Astrocyte of the hippocampus (primary cell): ENCODE measurements around the gene OGFOD3.
A peak's percentile ranks its signal among the peaks of the same experiment; 100 is the strongest.
"Not testable (repeated sequence)": the region's sequence is repeated elsewhere in the genome, so short reads cannot be mapped to it uniquely, and the experiment has no call there.

Source experiments
- DNase-seq: peaks from one replicate; pipeline ENCODE4 v3.0.0; 2011; ENCODE audit warnings: low read depth, low spot score

Gene OGFOD3

GRCh38 chr17:82388223-82388921 lies 30.0 kb downstream of the OGFOD3 start:
- DNase-seq = peak; percentile 28

- DNase-seq = no peak
Measured at GRCh38 chr17:82387705-82388106, 30.7 kb downstream of the OGFOD3 start.

- no peak for DNase-seq
Measured at GRCh38 chr17:82386881-82387704, 31.3 kb downstream of the OGFOD3 start.

DNA sequence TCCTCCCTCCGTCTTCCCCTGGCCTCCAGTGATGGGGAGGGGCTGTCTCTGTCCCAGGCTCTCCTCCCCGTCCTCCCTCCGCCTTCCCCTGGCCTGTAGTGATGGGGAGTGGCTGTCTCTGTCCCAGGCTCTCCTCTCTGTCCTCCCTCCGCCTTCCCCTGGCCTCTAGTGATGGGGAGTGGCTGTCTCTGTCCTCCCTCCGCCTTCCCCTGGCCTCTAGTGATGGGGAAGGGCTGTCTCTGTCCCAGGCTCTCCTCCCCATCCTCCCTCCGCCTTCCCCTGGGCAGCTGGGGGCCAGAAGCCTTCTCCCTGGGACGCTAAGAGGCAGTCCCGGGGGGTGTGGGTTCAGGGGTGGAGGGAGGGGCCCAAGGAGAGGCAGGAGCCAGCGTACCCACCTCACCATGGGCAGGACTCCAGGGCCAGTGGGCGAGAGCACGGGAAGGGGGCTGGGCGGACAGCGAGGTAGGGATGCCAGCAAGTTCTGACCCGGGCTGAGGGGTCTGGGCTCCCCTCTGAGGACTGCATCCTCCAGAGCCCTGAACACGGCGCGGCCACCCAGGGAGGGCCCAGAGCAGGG lies 32.0 kb downstream of the OGFOD3 start:
- no peak for DNase-seq

- no peak for DNase-seq
Measured at GRCh38 chr17:82385559-82386254, 32.7 kb downstream of the OGFOD3 start.

GRCh38 chr17:82384730-82385481 lies 33.5 kb downstream of the OGFOD3 start:
- DNase-seq = peak; percentile 40

- DNase-seq = no peak
Measured at GRCh38 chr17:82384051-82384729, 34.2 kb downstream of the OGFOD3 start.

GRCh38 chr17:82383411-82383810 lies 35.0 kb downstream of the OGFOD3 start:
- no peak for DNase-seq

GRCh38 chr17:82382933-82383255 lies 35.5 kb downstream of the OGFOD3 start:
- DNase-seq = no peak

DNA sequence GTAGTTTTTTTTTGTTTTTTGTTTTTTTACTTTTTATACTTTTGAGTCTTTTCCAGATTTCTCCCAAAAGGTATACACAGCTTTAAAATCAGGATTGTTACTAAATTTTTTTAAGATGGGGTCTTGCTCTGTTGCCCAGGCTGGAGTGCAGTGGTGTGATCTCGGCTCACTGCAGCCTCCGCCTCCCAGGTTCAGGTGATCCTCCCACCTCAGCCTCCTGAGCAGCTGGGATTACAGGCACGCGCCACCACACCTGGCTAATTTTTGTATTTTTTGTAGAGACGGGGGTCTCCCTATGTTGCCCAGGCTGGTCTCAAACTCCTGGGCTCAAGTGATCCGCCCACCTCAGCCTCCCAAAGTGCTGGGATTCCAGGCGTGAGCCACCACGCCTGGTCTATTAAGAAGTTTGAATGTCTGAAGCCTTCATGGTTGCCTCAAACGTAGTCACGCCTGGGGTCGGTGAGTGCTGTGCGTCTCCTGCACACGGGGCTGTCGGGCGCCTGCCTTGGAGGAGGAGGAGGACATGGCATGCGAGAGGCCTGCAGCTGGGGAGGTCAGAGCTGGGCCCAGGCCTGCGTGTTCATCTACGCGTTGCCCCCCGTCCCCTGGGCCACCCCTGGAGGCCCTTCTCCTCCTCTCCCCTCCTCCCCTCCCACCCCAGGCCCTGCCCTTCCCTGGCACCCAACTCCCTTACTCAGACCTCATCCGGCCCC lies 36.0 kb downstream of the OGFOD3 start:
- not testable (repeated sequence) for DNase-seq

- DNase-seq = not testable (repeated sequence)
Measured at GRCh38 chr17:82381703-82382009, 36.7 kb downstream of the OGFOD3 start.

GRCh38 chr17:82380860-82381702 lies 37.3 kb downstream of the OGFOD3 start:
- DNase-seq = no peak

DNA sequence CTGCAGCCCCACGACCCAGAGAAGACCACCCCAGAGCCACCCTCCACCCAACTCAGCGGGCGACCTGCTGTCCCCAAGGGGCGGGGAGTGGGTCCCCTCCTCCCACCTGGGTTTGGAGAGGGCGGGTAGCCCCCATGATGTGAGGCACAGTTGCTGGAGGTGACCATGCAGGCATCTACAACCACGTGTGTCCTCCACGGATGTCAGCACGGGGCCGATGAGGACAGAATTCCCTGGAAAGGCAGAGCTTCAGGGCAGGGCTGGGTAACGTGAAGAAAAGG lies 39.7 kb downstream of the OGFOD3 start:
- no peak for DNase-seq

- DNase-seq = no peak
Measured at GRCh38 chr17:82377924-82378740, 40.3 kb downstream of the OGFOD3 start.

DNA sequence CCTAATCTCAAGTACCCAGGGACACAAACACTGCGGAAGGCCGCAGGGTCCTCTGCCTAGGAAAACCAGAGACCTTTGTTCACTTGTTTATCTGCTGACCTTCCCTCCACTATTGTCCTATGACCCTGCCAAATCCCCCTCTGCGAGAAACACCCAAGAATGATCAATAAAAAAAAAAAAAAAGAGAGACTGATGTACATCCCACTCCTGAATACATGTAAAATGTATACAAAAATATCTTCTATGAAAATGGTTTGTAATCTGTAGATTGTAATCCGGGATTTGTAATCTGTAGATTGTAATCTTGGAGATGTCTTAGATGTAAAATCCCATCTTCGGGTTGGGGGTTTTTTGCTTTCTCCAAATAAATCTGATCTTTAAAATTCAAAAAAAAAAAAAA lies 41.1 kb downstream of the OGFOD3 start:
- DNase-seq = not testable (repeated sequence)

GRCh38 chr17:82376042-82376730 lies 42.2 kb downstream of the OGFOD3 start:
- DNase-seq = no peak

- no peak for DNase-seq
Measured at GRCh38 chr17:82375359-82376041, 42.9 kb downstream of the OGFOD3 start.
